Left renal pelvis (tissue), 4 donors: ENCODE data around the gene ZNF692. TPM values are rescaled to one million over a fixed set of nuclear protein-coding genes. Genes with fewer than 3 reads are reported as not detected.
"Not testable (repeated sequence)": the region's sequence is repeated elsewhere in the genome, so short reads cannot be mapped to it uniquely, and the experiment has no call there.

Experiments used
- DNase-seq, 4 donors: peaks; one replicate each; pipeline ENCODE4 v3.0.0-alpha.2; 2013; ENCODE audit warnings: low read depth in 4 of 4, low spot score in 3 of 4
- polyA plus RNA-seq, 4 donors: library from polyadenylated mRNA; unstranded; fragments of 120-200 nt; gene quantifications; one replicate each; pipeline ENCODE4 v1.2.1, GENCODE V29; 2013; ENCODE audit not compliant: insufficient read length in 4 of 4

The ZNF692 gene
- polyA plus RNA-seq, 4 donors = 33.6 to 67.6 (median 42.3) TPM

- not testable (repeated sequence) for DNase-seq
Measured at GRCh38 chr1:248830718-248831017, 28.2 kb downstream of the ZNF692 start.

DNA sequence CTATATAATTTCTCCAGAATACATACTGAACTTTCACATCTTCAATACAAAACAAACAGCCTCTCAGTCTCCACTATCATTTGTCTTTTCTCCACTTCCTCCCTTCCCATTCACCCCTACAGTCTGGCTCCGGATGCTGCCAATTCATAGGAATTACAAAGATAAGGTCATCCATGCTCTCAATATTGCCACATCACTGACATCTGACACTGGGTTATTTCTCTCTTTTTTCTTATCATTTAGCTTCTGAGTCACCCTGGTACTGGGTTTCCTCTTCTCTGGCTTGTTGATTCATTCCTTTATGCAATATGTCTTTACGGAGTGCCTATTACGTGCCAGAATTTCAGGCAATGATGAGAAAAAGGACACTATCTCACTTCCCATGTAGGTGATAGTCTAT is 30.0 kb downstream of the ZNF692 start:
- no peak for DNase-seq

DNA sequence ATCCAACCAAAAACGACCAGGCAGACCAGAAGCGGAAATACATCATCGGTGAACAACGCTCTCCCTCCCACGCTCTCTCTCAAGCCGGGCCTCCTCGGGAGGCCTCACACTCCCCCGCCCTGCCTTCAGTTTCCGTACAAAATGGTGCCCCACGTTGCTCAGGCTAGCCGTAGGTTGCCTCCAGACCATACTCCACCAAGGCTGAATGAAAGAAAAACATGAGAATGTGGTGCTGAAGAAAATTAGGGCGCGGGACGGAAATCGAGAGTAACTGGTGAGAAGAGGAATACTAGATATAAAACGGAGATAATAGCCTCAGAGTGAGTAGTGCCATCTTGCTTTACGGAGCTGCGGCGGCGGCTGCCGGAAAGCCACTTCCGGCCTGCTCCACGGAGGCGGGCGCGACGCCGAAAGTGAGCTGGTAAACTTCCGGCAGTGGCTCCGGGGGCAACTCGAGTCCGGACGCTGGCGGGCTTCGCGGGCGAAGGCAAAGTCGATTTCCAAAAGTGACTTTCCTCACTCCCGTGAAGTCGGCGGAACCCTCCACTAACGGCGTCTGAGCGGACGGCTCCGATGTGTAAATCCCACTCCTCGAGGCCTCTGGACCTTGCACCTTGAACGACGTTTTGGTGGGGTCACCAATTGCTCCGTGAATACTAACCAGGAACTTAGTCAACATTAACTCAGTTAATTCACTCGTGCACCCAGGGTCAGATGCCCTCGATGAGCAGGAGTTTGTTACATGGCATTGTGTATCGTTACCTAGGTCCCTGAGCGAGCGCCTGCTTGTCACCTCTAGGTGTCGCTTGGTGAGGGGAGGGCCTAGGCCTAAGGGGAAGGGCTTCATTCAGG is 32.8 kb downstream of the ZNF692 start, which contains the start of gene SH3BP5L:
SH3BP5L (minus strand) TSS at position 7 of the 852 bp plus-strand sequence. CDS start 980 bp downstream, outside the sequence.
- DNase-seq = peak; percentile 95 to 99 (median 96)

DNA sequence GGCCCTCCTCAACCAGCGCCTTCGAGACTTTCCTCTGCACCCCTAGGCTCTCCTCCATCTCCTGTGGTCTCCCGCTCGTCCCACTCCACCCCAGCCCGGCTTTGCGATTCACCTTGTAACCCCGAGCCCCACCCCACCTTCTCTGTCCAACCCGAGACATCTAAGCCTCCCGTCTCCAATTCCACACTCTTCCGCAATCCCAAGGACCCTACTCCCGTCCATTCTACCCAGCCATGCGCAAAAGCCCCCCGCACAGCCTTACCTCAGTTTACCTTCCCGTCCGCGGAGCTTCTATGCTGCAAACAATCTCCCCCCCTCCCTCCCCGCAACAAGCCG is 33.3 kb downstream of the ZNF692 start:
- no peak for DNase-seq

GRCh38 chr1:248825136-248825535 is 33.7 kb downstream of the ZNF692 start:
- no peak for DNase-seq

DNA sequence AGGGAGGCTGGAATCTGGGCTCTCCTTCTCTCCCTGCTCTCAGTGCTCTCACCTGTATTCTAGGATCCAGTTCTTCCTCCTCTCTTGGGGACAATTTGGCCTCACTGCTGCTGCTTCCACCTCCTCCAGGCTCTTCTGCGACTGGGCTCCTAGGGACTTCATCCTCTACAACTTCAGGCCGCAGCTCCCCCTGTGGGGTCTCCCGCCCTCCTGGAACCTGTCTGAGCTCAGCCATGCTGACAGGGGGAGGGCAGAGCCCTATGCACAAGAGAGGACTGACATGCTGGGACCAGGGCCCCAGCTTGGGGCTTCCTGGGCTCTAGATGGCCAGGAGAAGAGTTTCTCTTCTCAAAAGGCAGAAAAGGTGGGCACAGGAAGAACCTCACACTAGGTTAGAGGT is 34.2 kb downstream of the ZNF692 start:
- DNase-seq = no peak

GRCh38 chr1:248824301-248824700 is 34.6 kb downstream of the ZNF692 start:
- DNase-seq = no peak

DNA sequence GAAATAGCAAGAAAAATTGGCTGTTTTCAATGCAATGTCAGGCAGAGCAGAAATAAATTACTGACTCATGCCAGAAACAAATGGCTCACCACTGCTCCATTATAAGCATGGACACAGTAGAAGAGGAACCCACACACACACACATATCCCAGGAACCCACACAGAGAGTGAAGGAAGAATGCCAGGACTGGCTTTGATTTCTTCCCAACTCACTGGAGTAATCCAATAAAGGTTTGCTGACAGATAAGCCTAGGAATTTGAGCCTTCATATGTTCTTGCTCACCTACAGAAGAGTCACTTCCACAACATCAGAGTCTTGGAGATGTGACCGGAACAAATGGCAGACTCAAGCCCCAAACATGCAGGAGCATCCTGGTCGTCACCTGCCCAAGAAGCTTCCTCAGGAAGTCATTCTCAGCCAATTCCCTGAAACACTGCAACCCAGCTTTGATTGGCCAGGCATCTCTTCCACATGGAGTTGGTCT is 35.3 kb downstream of the ZNF692 start:
- DNase-seq = no peak

DNA sequence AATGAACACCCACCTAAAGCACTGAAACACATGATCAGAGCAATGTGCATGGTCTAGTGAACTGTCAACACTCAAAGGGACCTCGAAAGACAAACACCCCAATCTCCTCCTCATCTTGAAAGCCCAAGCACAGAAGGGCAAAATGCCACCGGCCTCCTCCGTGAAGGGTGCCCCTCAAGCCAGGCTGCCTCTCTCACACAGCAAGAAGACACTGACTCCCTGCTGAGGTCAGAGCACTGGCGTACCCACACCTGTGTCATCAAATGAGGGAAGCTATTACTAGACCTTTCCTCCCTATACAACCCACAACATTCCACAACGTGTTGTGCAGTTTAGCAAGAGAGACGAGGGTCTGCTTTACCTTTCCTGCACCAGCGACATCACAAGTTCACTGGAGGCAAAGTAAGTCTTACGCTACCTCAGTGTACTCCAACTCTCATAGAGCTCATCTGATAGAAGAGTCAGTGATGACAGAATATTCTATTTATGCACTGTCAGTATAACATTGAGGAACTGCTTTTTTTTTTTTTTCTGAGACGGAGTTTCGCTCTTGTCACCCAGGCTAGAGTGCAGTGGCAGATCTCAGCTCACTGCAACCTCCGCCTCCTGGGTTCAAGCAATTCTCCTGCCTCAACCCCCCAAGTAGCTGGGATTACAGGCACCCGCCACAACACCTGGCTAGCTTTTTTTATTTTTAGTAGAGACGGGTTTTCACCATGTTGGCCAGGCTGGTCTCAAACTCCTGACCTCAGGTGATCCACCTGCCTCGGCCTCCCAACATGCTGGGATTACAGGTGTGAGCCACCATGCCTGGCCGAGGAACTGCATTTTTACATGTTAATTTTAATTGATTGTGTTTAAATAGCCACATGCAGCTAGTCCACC is 36.5 kb downstream of the ZNF692 start:
- DNase-seq = no peak

- no peak for DNase-seq
Measured at GRCh38 chr1:248821641-248822040, 37.2 kb downstream of the ZNF692 start.

- no peak for DNase-seq
Measured at GRCh38 chr1:248821101-248821500, 37.8 kb downstream of the ZNF692 start.

DNA sequence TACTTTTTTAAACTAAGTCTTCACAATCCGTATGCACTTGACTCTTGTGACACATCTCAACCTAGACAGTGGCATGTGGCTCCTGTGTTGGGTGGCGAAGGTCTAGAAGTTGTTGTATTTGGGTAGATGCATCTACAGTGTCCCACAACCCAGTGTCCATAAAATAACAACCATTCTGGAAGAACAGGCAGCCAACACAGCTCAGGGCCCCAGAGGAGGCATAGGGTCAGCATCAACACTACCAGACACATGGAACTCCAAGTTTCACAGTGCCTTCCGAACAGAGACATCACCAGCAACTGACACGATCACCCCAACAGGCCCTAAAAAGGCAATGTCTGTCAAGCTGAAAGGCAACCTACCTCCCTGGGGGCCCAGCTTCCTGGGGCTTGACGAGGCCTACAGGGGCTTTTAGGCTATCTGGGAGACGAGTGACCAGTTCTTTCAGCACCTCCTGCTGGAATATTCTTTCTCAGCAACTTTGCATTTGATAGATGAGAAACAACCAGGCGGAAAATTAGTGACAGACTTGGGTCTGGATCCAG is 38.8 kb downstream of the ZNF692 start:
- no peak for DNase-seq

DNA sequence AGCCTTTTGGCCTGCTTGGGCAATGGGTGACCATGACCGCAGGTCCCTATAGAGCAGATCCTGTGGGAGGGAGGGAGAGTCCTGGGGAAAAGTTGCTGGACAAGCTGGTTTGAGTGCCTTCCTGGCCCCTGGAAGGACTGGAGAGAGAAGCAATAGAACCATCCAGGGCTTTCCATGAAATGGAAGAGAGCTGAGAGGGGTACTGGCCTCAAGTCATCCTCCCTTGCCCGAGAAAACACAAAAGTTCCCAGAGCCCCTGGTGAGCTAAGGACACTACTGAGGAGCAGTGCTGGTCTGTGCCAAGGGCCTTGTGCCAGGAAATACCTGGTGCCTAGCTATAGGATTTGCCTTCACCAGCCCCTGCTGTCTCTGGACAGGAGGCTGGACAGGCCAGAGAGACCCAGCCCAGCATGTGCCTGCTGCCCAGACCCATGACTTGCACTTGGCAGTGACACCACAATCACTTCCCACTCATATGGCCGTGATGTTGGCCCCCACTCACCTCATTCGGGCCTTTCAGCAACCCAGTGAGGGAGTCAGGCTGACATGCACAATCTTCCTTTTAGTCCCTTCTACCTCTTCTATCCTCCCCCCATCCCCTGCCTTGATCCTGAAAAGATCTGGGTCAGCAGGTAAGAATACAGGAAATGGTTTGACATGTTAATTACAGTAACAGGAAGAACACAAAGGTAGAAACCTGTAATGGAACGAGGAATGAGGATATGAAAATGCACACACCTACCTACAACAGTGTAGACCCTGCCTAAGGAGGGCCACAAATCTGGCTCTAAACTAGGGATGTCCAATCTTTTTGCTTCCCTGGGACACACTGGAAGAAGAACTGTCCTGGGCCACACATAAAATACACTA is 40.1 kb downstream of the ZNF692 start:
- no peak for DNase-seq

DNA sequence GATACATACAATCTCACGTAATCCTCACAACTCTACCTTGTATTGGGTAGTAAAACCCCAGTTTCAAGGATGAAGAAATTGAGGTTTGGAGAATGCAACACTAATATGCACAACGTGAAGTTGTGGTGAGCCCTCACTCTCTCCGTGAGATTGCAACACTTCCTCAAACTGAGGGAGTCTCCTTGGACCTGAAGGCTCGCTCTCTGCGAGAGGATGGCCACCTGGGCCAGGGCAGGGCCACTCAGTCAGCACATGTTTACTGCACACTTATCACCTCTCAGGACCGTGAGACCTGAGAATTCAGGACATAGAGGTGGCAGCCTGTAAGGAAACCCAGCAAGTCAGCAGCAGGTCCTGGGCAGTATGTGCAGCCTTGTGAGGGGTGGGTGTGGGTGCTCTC is 41.8 kb downstream of the ZNF692 start:
- no peak for DNase-seq

GRCh38 chr1:248816042-248816851 is 42.6 kb downstream of the ZNF692 start:
- DNase-seq = no peak

DNA sequence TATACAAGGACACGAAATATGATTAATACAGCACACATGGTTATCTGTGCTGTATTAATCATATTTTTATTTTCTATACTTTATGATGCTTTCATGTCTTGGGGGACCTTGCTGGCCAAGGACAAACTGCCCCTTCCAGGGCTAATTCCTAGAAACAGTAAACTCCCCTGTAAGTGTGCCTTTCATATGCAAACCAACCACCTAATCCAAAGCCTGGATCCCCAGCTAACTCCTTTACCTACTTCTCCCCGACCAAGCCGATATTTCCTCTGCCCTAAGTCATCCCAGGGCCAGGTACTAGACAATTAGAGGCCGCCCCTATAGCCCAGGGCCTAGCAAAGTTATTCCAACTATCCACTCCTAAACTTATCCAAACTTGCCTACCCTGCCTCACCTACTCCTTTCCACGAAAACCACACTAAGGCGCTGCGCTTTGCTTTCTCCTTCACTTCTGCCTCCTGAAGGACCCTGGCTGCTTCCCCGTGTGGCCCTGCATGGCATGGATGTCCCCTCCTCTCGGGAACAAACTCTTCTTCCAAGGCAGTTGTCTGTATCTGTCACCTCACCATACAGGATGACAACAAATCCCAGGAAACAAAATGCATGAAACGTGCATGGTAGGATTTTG is 43.4 kb downstream of the ZNF692 start:
- DNase-seq = no peak

DNA sequence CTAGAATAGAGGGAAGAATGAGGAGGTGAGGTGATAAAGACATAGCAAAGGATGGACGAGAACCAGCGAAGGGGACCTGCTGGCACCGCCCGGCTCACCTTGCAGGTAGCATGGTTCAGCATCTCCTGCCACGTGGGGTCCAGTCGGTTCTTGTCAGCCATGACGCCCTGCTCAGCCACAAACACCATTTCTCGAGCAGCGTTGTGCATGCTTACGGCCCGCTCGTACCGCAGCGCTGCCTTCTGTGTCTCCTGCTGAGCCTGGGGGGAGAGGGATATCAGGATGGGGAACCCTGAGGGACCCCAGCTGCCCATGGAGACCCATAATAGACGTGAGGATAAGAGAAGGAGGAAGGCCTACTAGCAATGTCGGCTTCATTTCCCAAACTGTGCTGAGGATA is 44.5 kb downstream of the ZNF692 start:
- no peak for DNase-seq

- no peak for DNase-seq
Measured at GRCh38 chr1:248813546-248813945, 45.3 kb downstream of the ZNF692 start.

GRCh38 chr1:248812736-248813425 is 46.0 kb downstream of the ZNF692 start:
- no peak for DNase-seq
